H1 (cell line): Measurements from ENCODE around the gene STEAP2. TPM values are rescaled to one million over a fixed set of nuclear protein-coding genes. Genes with fewer than 3 reads are reported as not detected.

Source experiments
- CTCF ChIA-PET: fragments of 300-600 bp; sonication (Branson Sonifier 250); formaldehyde crosslinking; loops from one replicate; lab custom pipeline; 2021; ENCODE audit not compliant: partially characterized antibody; lab: Charles Lee
- POLR2A ChIA-PET: fragments of 300-600 bp; sonication (Branson Sonifier 250); formaldehyde crosslinking; loops from one replicate; lab custom pipeline; 2021; ENCODE audit warnings: inconsistent platforms; ENCODE audit not compliant: partially characterized antibody; lab: Charles Lee
- DNase-seq, 2 experiments: peaks; one replicate each; pipeline versions ENCODE4 v3.0.0 to v3.0.0-alpha.2; 2010 to 2022; ENCODE audit warnings: low spot score in 2 of 2, low read depth in 1 of 2, mixed read lengths in 1 of 2
- FAIRE-seq: peaks from 2 replicates; lab custom pipeline; 2011; peaks lifted over from hg19 to GRCh38; lab: Jason Lieb, UNC
- H2AFZ ChIP-seq: 2 replicates; pipeline ENCODE4 v1.8.1; 2012; ENCODE audit warnings: low read length, inconsistent platforms
- H2AK5ac ChIP-seq: 2 replicates; pipeline ENCODE4 v1.6.1; 2013; ENCODE audit warnings: low read depth, low read length
- H2BK120ac ChIP-seq: replicated peaks from 2 replicates; pipeline ENCODE3; 2013; ENCODE audit warnings: low read depth, low read length, inconsistent platforms
- H2BK12ac ChIP-seq: 2 replicates; pipeline ENCODE4 v1.6.1; 2013; ENCODE audit warnings: low read depth, low read length
- H2BK15ac ChIP-seq: 2 replicates; pipeline ENCODE4 v1.6.1; 2013; ENCODE audit warnings: low read length
- H2BK20ac ChIP-seq: 2 replicates; pipeline ENCODE4 v1.6.1; 2013; ENCODE audit warnings: low read length
- H2BK5ac ChIP-seq: 2 replicates; pipeline ENCODE4 v1.6.1; 2013; ENCODE audit warnings: low read depth, low read length
- H3K14ac ChIP-seq: 2 replicates; pipeline ENCODE4 v1.6.1; 2013; ENCODE audit warnings: inconsistent platforms; ENCODE audit not compliant: insufficient read length
- H3K18ac ChIP-seq: 2 replicates; pipeline ENCODE4 v1.6.1; 2013; ENCODE audit warnings: low read length; ENCODE audit errors: extremely low read depth
- H3K23ac ChIP-seq: 2 replicates; pipeline ENCODE4 v1.6.1; 2013; ENCODE audit warnings: inconsistent platforms; ENCODE audit not compliant: insufficient read length
- H3K23me2 ChIP-seq: 2 replicates; pipeline ENCODE4 v1.6.1; 2013; ENCODE audit warnings: low read depth, low read length
- H3K27ac ChIP-seq: 2 replicates; pipeline ENCODE4 v1.6.1; 2011; ENCODE audit warnings: low read depth, low read length, inconsistent platforms
- H3K27me3 ChIP-seq, 4 experiments: replicated peaks in 1 of 4; 1 replicate in 1 of 4; 2 replicates in 3 of 4; pipeline versions ENCODE4 v1.6.1 to v1.8.1; 2011 to 2013; ENCODE audit warnings: low read length in 3 of 4, mild to moderate bottlenecking in 3 of 4, inconsistent platforms in 2 of 4, mixed read lengths in 2 of 4, moderate library complexity in 1 of 4; ENCODE audit not compliant: control insufficient read depth in 3 of 4, insufficient read depth in 3 of 4; ENCODE audit errors: extremely low read depth in 1 of 4
- H3K36me3 ChIP-seq, 4 experiments: 2 replicates each; pipeline versions ENCODE4 v1.6.1 to v1.8.1; 2011 to 2013; ENCODE audit warnings: mild to moderate bottlenecking in 4 of 4, low read length in 3 of 4, moderate library complexity in 2 of 4, control low read depth in 1 of 4, inconsistent platforms in 1 of 4; ENCODE audit not compliant: insufficient read depth in 4 of 4, control insufficient read depth in 2 of 4
- H3K4ac ChIP-seq: replicated peaks from 2 replicates; pipeline ENCODE3; 2013; ENCODE audit warnings: low read length, low read depth, mixed read lengths, inconsistent platforms; ENCODE audit not compliant: insufficient read length
- H3K4me1 ChIP-seq, 4 experiments: replicated peaks in 1 of 4; 1 replicate in 1 of 4; 2 replicates in 3 of 4; pipeline versions ENCODE4 v1.6.1 to v1.8.1; 2011 to 2013; ENCODE audit warnings: low read length in 3 of 4, inconsistent platforms in 2 of 4, mixed read lengths in 1 of 4; ENCODE audit not compliant: insufficient read depth in 4 of 4, control insufficient read depth in 3 of 4
- H3K4me2 ChIP-seq, 2 experiments: 2 replicates each; pipeline versions ENCODE4 v1.6.1 to v1.8.1; 2011 to 2013; ENCODE audit warnings: low read depth in 2 of 2, low read length in 2 of 2, control low read depth in 1 of 2, inconsistent platforms in 1 of 2, mild to moderate bottlenecking in 1 of 2; ENCODE audit not compliant: insufficient read depth in 1 of 2
- H3K4me3 ChIP-seq, 4 experiments: fragments of 200-600, 300-600 bp in 1 of 4; sonication (generic), shearing (Covaris generic), sonication (Bioruptor Twin) in 1 of 4; 2 replicates each; pipeline versions ENCODE4 v1.5.1 to v1.8.1; 2011 to 2016; ENCODE audit warnings: low read length in 4 of 4, low read depth in 3 of 4, control low read depth in 2 of 4, inconsistent platforms in 2 of 4, mild to moderate bottlenecking in 2 of 4, mixed read lengths in 1 of 4, moderate library complexity in 1 of 4; ENCODE audit not compliant: insufficient read depth in 2 of 4; ENCODE audit errors: extremely low read depth in 1 of 4
- H3K56ac ChIP-seq: replicated peaks from 2 replicates; pipeline ENCODE3; 2013; ENCODE audit warnings: low read depth, mild to moderate bottlenecking, mixed read lengths, low read length, inconsistent platforms; ENCODE audit not compliant: insufficient read length
- H3K79me1 ChIP-seq: 2 replicates; pipeline ENCODE4 v1.6.1; 2013; ENCODE audit warnings: low read depth, low read length, control low read depth
- H3K79me2 ChIP-seq, 2 experiments: 2 replicates each; pipeline versions ENCODE4 v1.6.1 to v1.8.1; 2012 to 2013; ENCODE audit warnings: low read length in 2 of 2, mild to moderate bottlenecking in 2 of 2, inconsistent platforms in 1 of 2; ENCODE audit not compliant: insufficient read depth in 2 of 2, control insufficient read depth in 1 of 2
- H3K9ac ChIP-seq, 4 experiments: replicated peaks in 1 of 4; 1 replicate in 1 of 4; 2 replicates in 3 of 4; pipeline versions ENCODE4 v1.6.1 to v1.8.1; 2011 to 2013; ENCODE audit warnings: low read depth in 3 of 4, low read length in 3 of 4, control low read depth in 2 of 4, mild to moderate bottlenecking in 2 of 4, moderate library complexity in 2 of 4, inconsistent platforms in 1 of 4; ENCODE audit errors: extremely low read depth in 1 of 4
- H3K9me3 ChIP-seq, 2 experiments: 2 replicates each; pipeline versions ENCODE4 v1.6.1 to v1.8.1; 2012 to 2013; ENCODE audit warnings: mild to moderate bottlenecking in 2 of 2, moderate library complexity in 2 of 2, control low read depth in 1 of 2, inconsistent platforms in 1 of 2, low read depth in 1 of 2, low read length in 1 of 2, mixed read lengths in 1 of 2; ENCODE audit not compliant: insufficient read depth in 2 of 2
- H4K20me1 ChIP-seq, 2 experiments: replicated peaks in 1 of 2; 2 replicates each; pipeline versions ENCODE3 to v1.8.1; 2011 to 2013; ENCODE audit warnings: inconsistent platforms in 2 of 2, low read length in 2 of 2, mild to moderate bottlenecking in 1 of 2; ENCODE audit not compliant: insufficient read depth in 2 of 2, control insufficient read depth in 1 of 2
- H4K5ac ChIP-seq: 2 replicates; pipeline ENCODE4 v1.6.1; 2013; ENCODE audit warnings: low read length, low read depth, mixed read lengths, inconsistent platforms; ENCODE audit not compliant: insufficient read length
- H4K8ac ChIP-seq: 2 replicates; pipeline ENCODE4 v1.8.0; 2013; ENCODE audit warnings: mild to moderate bottlenecking, moderate library complexity, low read length, inconsistent platforms; ENCODE audit not compliant: insufficient read depth; ENCODE audit errors: extremely low read depth
- H4K91ac ChIP-seq: replicated peaks from 2 replicates; pipeline ENCODE3; 2013; ENCODE audit warnings: low read length, mixed read lengths, inconsistent platforms; ENCODE audit not compliant: insufficient read length
- BCL11A ChIP-seq, 2 experiments: IDR thresholded peaks; one replicate each; pipeline ENCODE4 v1.6.1; 2011; ENCODE audit warnings: low read depth in 2 of 2, low read length in 2 of 2, mild to moderate bottlenecking in 2 of 2
- BRCA1 ChIP-seq: IDR thresholded peaks from 2 replicates; pipeline ENCODE4 v1.6.1; 2012; ENCODE audit warnings: low read depth, low read length, improper control_type of control experiment
- CREB1 ChIP-seq: IDR thresholded peaks from 2 replicates; pipeline ENCODE4 v1.6.1; 2012; ENCODE audit warnings: inconsistent platforms
- CTBP2 ChIP-seq: IDR thresholded peaks from 2 replicates; pipeline ENCODE4 v1.7.0; 2011; ENCODE audit warnings: borderline replicate concordance, mild to moderate bottlenecking, moderate library complexity, mixed read lengths, low read length; ENCODE audit not compliant: insufficient read depth, insufficient read length
- EP300 ChIP-seq, 2 experiments: IDR thresholded peaks; 1 replicate in 1 of 2; 2 replicates in 1 of 2; pipeline ENCODE4 v1.6.1; 2011 to 2012; ENCODE audit warnings: low read depth in 2 of 2, low read length in 2 of 2, mild to moderate bottlenecking in 2 of 2, borderline replicate concordance in 1 of 2, inconsistent platforms in 1 of 2, moderate library complexity in 1 of 2
- KDM1A ChIP-seq: fragments of 200-600, 300-600 bp; sonication (generic); IDR thresholded peaks from 2 replicates; pipeline ENCODE4 v1.7.1; 2016; ENCODE audit warnings: mild to moderate bottlenecking, low read length, borderline replicate concordance
- NRF1 ChIP-seq: IDR thresholded peaks from 2 replicates; pipeline ENCODE4 v1.6.1; 2011; ENCODE audit warnings: mild to moderate bottlenecking, low read depth, low read length, improper control_type of control experiment
- POU5F1 ChIP-seq: IDR thresholded peaks from 2 replicates; pipeline ENCODE4 v1.6.1; 2011; ENCODE audit warnings: low read depth, mild to moderate bottlenecking, low read length, moderate library complexity
- RBBP5 ChIP-seq: IDR thresholded peaks from 2 replicates; pipeline ENCODE4 v1.7.1; 2012; ENCODE audit warnings: low read depth, mild to moderate bottlenecking, inconsistent platforms, low read length, moderate library complexity, borderline replicate concordance
- SP1 ChIP-seq: IDR thresholded peaks from 2 replicates; pipeline ENCODE4 v1.6.1; 2011; ENCODE audit warnings: low read depth, low read length
- YY1 ChIP-seq: IDR thresholded peaks from 2 replicates; pipeline ENCODE4 v1.6.1; 2011; ENCODE audit warnings: low read depth, mild to moderate bottlenecking, low read length
- WGBS, 2 experiments: shearing (Covaris generic) in 1 of 2; methylation state at CpG; one replicate each; pipeline versions ENCODE4 v1.1.6 to v1.1.7; 2013 to 2015; ENCODE audit warnings: low lambda C conversion rate in 2 of 2, mixed read lengths in 2 of 2, inconsistent platforms in 1 of 2, low coverage in 1 of 2, missing lambda C conversion rate in 1 of 2; ENCODE audit not compliant: insufficient replicate concordance in 2 of 2, insufficient coverage in 1 of 2, insufficient read length in 1 of 2; ENCODE audit errors: extremely low coverage in 1 of 2, missing lambda C conversion rate in 1 of 2; 5-methylcytosine and 5-hydroxymethylcytosine counted together
- polyA plus RNA-seq, 7 experiments: library from polyadenylated mRNA; depleted of rRNA in 3 of 7; stranded (reverse) in 5 of 7; unstranded in 2 of 7; fragments of >200 nt in 5 of 7; fragments of 200-250 nt in 2 of 7; gene quantifications; 1 replicate in 5 of 7; 2 replicates in 1 of 7; 4 replicates in 1 of 7; pipeline versions ENCODE4 v1.2.1 to v1.2.3, GENCODE V29; 2011 to 2013; ENCODE audit warnings: missing spikeins in 2 of 7, mixed read lengths in 2 of 7
- total RNA-seq: library from RNA; stranded (reverse); fragmentation: NEBNext Ultra II Directional; extraction: Animal tissue kit (Norgen Biotek cat#: 25700); gene quantifications from 2 replicates; pipeline ENCODE4 v1.2.1, GENCODE V29; 2021
- TF ChIP-seq, protein P1 (sequence below): IDR thresholded peaks from 2 replicates; pipeline ENCODE4 v1.6.1; 2012; ENCODE audit warnings: low read length, inconsistent platforms

STEAP2 gene
- total and polyA plus RNA-seq, 2 of the 8 experiments (the other 6 are each of a cell fraction or from before 2014, with no cell fraction given): 13.4 to 18.4 TPM

DNA sequence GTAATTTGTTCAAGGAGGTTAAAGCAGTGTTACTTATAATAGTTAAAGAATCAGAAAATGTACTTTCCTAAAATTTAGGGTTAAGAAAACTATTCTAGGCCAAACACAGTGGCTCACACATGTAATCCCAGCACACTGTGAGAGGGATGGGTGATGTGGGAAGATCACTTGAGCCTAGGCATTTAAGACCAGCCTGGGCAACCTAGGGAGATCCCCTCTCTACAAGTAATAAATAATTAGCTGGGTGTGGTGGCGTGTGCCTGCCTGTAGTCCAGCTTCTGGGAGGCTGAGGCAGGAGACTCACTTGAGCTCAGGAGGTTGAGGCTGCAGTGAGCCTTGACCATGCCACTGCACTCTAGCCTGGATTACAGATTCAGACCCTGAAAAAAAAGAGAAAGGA is 3.6 kb upstream of the STEAP2 start:
- peaks cover 0 to 7% of the 10 kb centered on the region in 2 experiments; a peak in 2 of 4 replicates for H3K79me2 ChIP-seq
- TF ChIP-seq KDM1A: no peak
- no peak for TF ChIP-seq CREB1
- TF ChIP-seq POU5F1: no peak
- TF ChIP-seq YY1: no peak
- TF ChIP-seq RBBP5: no peak
- no peak for TF ChIP-seq NRF1
- TF ChIP-seq, protein P1, sequence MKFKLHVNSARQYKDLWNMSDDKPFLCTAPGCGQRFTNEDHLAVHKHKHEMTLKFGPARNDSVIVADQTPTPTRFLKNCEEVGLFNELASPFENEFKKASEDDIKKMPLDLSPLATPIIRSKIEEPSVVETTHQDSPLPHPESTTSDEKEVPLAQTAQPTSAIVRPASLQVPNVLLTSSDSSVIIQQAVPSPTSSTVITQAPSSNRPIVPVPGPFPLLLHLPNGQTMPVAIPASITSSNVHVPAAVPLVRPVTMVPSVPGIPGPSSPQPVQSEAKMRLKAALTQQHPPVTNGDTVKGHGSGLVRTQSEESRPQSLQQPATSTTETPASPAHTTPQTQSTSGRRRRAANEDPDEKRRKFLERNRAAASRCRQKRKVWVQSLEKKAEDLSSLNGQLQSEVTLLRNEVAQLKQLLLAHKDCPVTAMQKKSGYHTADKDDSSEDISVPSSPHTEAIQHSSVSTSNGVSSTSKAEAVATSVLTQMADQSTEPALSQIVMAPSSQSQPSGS: no peak
- no peak for TF ChIP-seq BCL11A (IDR thresholded peaks at IDR 0.05; ENCODE audit: low read depth in 2 of 2, low read length in 2 of 2)
- TF ChIP-seq CTBP2: no peak
- TF ChIP-seq EP300 (IDR thresholded peaks at IDR 0.05; ENCODE audit: borderline replicate concordance in 1 of 2, low read depth in 2 of 2, low read length in 2 of 2): no peak
- no peak for TF ChIP-seq BRCA1
- no peak for TF ChIP-seq SP1
- no peaks in the 10 kb centered on the region for H4K20me1 ChIP-seq
- H3K4me2 ChIP-seq: no peak overlapping the region
- no peak overlapping the region for H2BK12ac ChIP-seq
- H2BK15ac ChIP-seq: no peak overlapping the region
- no peak overlapping the region for H2AFZ ChIP-seq
- H4K5ac ChIP-seq: no peak overlapping the region
- FAIRE-seq (no peak), DNase-seq (no peak)
- WGBS, 2 experiments: 76% methylated on average over 1 of the region's 1 CpG; no CpG with 5 or more reads in 1 of the 2 experiments
- no peaks in the 10 kb centered on the region for H3K27me3 ChIP-seq
- no peak overlapping the region for H3K9ac ChIP-seq
- no peak overlapping the region for H3K56ac ChIP-seq
- H4K8ac ChIP-seq: no peak overlapping the region
- H3K27ac ChIP-seq: no peak overlapping the region
- H3K14ac ChIP-seq: no peak overlapping the region
- H3K23me2 ChIP-seq: peaks cover 12% of the 10 kb centered on the region
- ChIA-PET POLR2A (no interaction called here), CTCF (interaction anchor here (0.8 kb wide), 2 partner anchors 16 to 672 kb away, joined by 3 to 5 read pairs; no protein-coding TSS in a partner anchor)
- H3K4me3 ChIP-seq: no peak overlapping the region
- no peaks in the 10 kb centered on the region for H3K9me3 ChIP-seq
- H2BK20ac ChIP-seq: no peak overlapping the region
- H3K79me1 ChIP-seq: no peaks in the 10 kb centered on the region
- H3K4ac ChIP-seq: no peak overlapping the region
- no peak overlapping the region for H2BK120ac ChIP-seq
- H3K23ac ChIP-seq: no peak overlapping the region
- H3K18ac ChIP-seq: no peak overlapping the region
- no peak overlapping the region for H4K91ac ChIP-seq
- H3K4me1 ChIP-seq: peaks cover 0 to 3% (median 0%) of the 10 kb centered on the region in 4 experiments; a peak in 3 of 7 replicates
- H2BK5ac ChIP-seq: no peak overlapping the region
- H2AK5ac ChIP-seq: no peak overlapping the region
- H3K36me3 ChIP-seq: no peaks in the 10 kb centered on the region
